ENCODE data around the gene KRT83.
"Not testable (repeated sequence)": the region's sequence is repeated elsewhere in the genome, so short reads cannot be mapped to it uniquely, and the experiment has no call there.

Gene KRT83

DNA sequence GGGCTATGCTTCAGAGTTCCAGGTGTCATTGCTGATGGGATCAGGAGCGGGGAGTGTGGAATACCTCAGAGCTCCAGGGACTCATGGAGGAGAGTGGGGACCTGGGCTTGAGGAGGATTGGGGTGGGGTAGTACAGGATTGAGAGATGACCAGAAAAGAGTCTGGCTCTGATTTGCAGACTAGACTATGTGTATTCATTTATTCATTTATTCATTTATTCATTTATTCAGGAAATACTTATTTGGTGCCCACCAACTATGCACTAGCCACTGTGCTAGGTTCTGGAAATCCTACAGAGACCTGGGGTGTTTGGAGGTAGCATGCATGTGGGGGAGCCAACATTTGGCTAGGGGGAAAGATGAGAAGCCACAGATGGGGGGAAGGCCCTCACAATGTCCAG, 871 bp upstream of the KRT83 start:
- TF ChIP-seq, protein P1, sequence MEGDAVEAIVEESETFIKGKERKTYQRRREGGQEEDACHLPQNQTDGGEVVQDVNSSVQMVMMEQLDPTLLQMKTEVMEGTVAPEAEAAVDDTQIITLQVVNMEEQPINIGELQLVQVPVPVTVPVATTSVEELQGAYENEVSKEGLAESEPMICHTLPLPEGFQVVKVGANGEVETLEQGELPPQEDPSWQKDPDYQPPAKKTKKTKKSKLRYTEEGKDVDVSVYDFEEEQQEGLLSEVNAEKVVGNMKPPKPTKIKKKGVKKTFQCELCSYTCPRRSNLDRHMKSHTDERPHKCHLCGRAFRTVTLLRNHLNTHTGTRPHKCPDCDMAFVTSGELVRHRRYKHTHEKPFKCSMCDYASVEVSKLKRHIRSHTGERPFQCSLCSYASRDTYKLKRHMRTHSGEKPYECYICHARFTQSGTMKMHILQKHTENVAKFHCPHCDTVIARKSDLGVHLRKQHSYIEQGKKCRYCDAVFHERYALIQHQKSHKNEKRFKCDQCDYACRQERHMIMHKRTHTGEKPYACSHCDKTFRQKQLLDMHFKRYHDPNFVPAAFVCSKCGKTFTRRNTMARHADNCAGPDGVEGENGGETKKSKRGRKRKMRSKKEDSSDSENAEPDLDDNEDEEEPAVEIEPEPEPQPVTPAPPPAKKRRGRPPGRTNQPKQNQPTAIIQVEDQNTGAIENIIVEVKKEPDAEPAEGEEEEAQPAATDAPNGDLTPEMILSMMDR (IDR thresholded peaks at IDR 0.05; ENCODE audit: low read depth, low read length): no peak
- DNase-seq (ENCODE audit: extremely low read depth, low read depth): no peak

DNA sequence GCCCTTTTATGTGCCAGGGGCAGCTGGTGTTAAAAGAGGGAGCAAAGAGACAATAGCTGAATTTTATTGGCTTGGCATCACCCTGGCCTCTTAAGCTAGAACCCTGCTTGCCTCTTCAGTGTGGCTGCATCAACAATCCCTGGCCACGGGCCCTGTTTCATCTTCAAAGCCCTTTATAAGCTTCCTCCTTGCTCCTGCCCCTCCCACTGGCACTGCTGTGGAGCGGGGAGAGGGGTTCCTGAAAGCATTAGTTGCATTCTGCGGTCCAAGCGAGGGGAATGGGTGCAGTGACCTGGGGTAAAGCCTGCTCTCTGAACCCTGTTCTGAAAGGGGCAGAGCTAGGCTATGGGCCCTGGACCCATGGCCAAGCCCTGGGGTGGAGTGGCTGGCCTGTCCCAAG, 220 bp upstream of the KRT83 start:
- DNase-seq (ENCODE audit: extremely low read depth, low read depth): no peak
- TF ChIP-seq, protein P1 (IDR thresholded peaks at IDR 0.05; ENCODE audit: low read depth, low read length): no peak

DNA sequence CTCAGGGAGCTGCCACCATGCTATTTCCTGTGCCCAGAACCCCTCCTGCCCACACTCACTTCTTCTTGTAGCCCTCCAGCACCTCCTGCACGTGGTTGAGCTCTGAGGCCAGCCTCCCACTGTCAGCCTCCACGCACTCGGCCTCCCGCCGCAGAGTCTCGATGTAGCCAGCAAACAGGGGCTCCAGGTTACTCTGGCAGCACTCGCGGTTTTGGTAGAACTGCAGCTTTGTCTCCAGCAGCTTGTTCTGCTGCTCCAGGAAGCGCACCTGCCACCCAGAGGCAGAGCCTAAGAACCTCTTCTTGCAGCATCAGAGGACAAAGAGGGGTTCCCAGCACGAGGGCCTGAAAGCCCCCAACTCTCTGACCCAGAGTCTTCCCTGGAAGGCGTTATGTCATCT, 2.1 kb downstream of the KRT83 start:
- TF ChIP-seq, protein P1 (IDR thresholded peaks at IDR 0.05; ENCODE audit: low read depth, low read length): no peak; the same call in 1 of the 2 replicates

GRCh38 chr12:52318241-52318990, 2.8 kb downstream of the KRT83 start:
- TF ChIP-seq, protein P1 (IDR thresholded peaks at IDR 0.05; ENCODE audit: low read depth, low read length): no peak
- DNase-seq (ENCODE audit: extremely low read depth, low read depth): no peak

More for the DNA sequence above, 2.1 kb downstream of the KRT83 start:
- no peak for DNase-seq (ENCODE audit: extremely low read depth, low read depth)

GRCh38 chr12:52317468-52318052, 3.6 kb downstream of the KRT83 start:
- TF ChIP-seq, protein P1 (IDR thresholded peaks at IDR 0.05; ENCODE audit: low read depth, low read length): no peak
- DNase-seq (ENCODE audit: extremely low read depth, low read depth): no peak

- DNase-seq (ENCODE audit: extremely low read depth, low read depth): no peak
- TF ChIP-seq, protein P1 (IDR thresholded peaks at IDR 0.05; ENCODE audit: low read depth, low read length): no peak
Observed at GRCh38 chr12:52316701-52317100, 4.5 kb downstream of the KRT83 start.

DNA sequence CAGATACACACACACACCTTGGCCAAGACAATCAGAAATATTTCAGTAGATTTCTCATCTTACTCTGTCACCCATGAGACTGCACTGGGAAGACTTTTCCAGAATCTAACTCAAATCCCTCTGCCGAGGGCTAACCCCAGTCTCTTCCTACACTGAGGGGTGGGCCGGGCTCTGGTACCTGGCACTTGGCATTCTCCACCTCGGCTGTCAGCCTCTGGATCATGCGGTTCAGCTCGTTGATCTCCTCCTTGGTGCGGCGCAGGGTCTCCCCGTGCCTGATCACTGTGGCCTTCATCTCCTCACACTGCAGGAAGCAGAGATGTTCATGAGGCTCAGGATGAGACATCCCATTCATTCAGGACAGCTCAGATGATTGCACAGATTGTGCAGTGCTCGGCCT, 4.9 kb downstream of the KRT83 start:
- no peak for DNase-seq (ENCODE audit: extremely low read depth, low read depth)
- TF ChIP-seq, protein P1 (IDR thresholded peaks at IDR 0.05; ENCODE audit: low read depth, low read length): no peak

DNA sequence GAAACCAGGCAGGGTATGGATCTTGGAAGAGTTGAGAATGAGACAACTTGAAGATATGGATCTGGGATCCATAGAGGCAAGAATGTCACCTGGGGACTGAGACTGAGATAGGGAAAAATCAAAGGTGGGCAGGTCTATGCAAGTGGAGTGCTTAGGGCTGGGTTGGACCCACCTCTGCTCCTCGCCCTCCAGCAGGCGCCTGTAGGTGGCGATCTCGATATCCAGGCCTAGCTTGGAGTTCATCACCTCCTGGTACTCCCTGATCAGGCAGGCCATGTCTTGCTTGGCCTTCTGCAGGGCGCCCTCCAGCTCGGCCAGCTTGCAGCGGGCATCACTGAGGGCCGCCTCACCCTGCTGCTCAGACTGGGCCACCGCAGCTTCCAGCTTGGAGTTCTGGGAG, 5.5 kb downstream of the KRT83 start:
- not testable (repeated sequence) for DNase-seq (ENCODE audit: extremely low read depth, low read depth)

Measured in AG09319 (cell line).